ENCODE results near the gene EPGN. TPM values are rescaled to one million over a fixed set of nuclear protein-coding genes. Genes with fewer than 3 reads are reported as not detected.

The EPGN gene
- total RNA-seq, 1 donor from 2014 or later: 0.30 TPM

DNA sequence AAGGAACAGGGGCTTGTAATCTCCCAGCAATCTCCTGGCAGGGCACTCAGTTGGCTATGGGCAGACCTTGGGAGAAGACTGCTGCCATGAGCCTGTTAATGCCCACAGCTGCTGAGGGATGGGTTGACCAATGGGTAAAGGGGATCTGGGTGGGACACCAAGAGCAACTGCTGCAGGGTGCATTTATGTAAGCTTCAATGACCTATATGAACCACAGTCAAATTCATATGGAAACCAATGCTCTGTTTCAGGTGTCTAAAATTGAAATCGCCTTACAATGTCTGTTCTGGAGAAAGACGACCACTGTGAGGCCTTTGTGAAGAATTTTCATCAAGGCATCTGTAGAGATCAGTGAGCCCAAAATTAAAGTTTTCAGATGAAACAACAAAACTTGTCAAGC lies 6.1 kb downstream of the EPGN start:
- H3K4me3 Mint-ChIP-seq (ENCODE audit: unreplicated experiment): no peak overlapping the region
- no peaks in the 10 kb centered on the region for H3K36me3 Mint-ChIP-seq (ENCODE audit: unreplicated experiment)
- no peak for DNase-seq (ENCODE audit: extremely low spot score, unreplicated experiment)
- peaks cover 8% of the 10 kb centered on the region for H3K4me1 Mint-ChIP-seq (ENCODE audit: unreplicated experiment)
- TF ChIP-seq, protein P1, sequence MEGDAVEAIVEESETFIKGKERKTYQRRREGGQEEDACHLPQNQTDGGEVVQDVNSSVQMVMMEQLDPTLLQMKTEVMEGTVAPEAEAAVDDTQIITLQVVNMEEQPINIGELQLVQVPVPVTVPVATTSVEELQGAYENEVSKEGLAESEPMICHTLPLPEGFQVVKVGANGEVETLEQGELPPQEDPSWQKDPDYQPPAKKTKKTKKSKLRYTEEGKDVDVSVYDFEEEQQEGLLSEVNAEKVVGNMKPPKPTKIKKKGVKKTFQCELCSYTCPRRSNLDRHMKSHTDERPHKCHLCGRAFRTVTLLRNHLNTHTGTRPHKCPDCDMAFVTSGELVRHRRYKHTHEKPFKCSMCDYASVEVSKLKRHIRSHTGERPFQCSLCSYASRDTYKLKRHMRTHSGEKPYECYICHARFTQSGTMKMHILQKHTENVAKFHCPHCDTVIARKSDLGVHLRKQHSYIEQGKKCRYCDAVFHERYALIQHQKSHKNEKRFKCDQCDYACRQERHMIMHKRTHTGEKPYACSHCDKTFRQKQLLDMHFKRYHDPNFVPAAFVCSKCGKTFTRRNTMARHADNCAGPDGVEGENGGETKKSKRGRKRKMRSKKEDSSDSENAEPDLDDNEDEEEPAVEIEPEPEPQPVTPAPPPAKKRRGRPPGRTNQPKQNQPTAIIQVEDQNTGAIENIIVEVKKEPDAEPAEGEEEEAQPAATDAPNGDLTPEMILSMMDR (IDR thresholded peaks at IDR 0.05): no peak
- no peak overlapping the region for H3K27ac Mint-ChIP-seq (ENCODE audit: unreplicated experiment)
- no peaks in the 10 kb centered on the region for H3K9me3 Mint-ChIP-seq (ENCODE audit: unreplicated experiment)
- H3K27me3 Mint-ChIP-seq (ENCODE audit: unreplicated experiment): no peaks in the 10 kb centered on the region

- Mint-ChIP-seq H3K27me3 (ENCODE audit: unreplicated experiment) (no peaks in the 10 kb centered on the region), H3K36me3 (ENCODE audit: unreplicated experiment) (no peaks in the 10 kb centered on the region), H3K4me3 (ENCODE audit: unreplicated experiment) (no peak overlapping the region), H3K4me1 (ENCODE audit: unreplicated experiment) (peaks cover 8% of the 10 kb centered on the region), H3K9me3 (ENCODE audit: unreplicated experiment) (no peaks in the 10 kb centered on the region), H3K27ac (ENCODE audit: unreplicated experiment) (no peak overlapping the region)
- TF ChIP-seq, protein P1 (IDR thresholded peaks at IDR 0.05): no peak
- DNase-seq (ENCODE audit: extremely low spot score, unreplicated experiment): no peak
Observed at GRCh38 chr4:74314944-74315343, 6.7 kb downstream of the EPGN start.

DNA sequence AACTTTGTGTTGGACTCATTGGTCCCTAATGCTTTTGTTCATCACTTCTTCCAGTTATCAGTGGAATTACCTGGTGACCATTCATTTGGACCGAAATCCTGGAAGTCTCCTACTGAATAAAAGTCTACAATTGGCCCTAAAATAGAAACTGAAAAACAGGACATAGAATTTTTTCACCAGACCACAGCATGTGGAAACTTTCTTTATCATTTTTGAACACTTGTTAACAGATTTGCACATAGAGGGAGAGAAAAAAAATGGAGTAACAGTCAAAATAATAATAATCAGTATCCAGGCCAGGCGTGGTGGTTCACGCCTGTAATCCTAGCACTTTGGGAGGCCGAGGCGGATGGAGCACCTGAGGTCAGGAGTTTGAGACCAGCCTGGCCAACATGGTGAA lies 7.1 kb downstream of the EPGN start:
- no peaks in the 10 kb centered on the region for H3K9me3 Mint-ChIP-seq (ENCODE audit: unreplicated experiment)
- H3K4me1 Mint-ChIP-seq (ENCODE audit: unreplicated experiment): peaks cover 9% of the 10 kb centered on the region
- no peak overlapping the region for H3K4me3 Mint-ChIP-seq (ENCODE audit: unreplicated experiment)
- DNase-seq (ENCODE audit: extremely low spot score, unreplicated experiment): no peak
- H3K27me3 Mint-ChIP-seq (ENCODE audit: unreplicated experiment): no peaks in the 10 kb centered on the region
- no peaks in the 10 kb centered on the region for H3K36me3 Mint-ChIP-seq (ENCODE audit: unreplicated experiment)
- TF ChIP-seq, protein P1 (IDR thresholded peaks at IDR 0.05): no peak
- H3K27ac Mint-ChIP-seq (ENCODE audit: unreplicated experiment): no peak overlapping the region

- TF ChIP-seq, protein P1 (IDR thresholded peaks at IDR 0.05): no peak
- Mint-ChIP-seq H3K4me3 (ENCODE audit: unreplicated experiment) (no peak overlapping the region), H3K27me3 (ENCODE audit: unreplicated experiment) (no peaks in the 10 kb centered on the region), H3K4me1 (ENCODE audit: unreplicated experiment) (peaks cover 13% of the 10 kb centered on the region), H3K27ac (ENCODE audit: unreplicated experiment) (no peak overlapping the region), H3K36me3 (ENCODE audit: unreplicated experiment) (no peaks in the 10 kb centered on the region), H3K9me3 (ENCODE audit: unreplicated experiment) (no peaks in the 10 kb centered on the region)
- no peak for DNase-seq (ENCODE audit: extremely low spot score, unreplicated experiment)
Observed at GRCh38 chr4:74316397-74316796, 8.1 kb downstream of the EPGN start.

DNA sequence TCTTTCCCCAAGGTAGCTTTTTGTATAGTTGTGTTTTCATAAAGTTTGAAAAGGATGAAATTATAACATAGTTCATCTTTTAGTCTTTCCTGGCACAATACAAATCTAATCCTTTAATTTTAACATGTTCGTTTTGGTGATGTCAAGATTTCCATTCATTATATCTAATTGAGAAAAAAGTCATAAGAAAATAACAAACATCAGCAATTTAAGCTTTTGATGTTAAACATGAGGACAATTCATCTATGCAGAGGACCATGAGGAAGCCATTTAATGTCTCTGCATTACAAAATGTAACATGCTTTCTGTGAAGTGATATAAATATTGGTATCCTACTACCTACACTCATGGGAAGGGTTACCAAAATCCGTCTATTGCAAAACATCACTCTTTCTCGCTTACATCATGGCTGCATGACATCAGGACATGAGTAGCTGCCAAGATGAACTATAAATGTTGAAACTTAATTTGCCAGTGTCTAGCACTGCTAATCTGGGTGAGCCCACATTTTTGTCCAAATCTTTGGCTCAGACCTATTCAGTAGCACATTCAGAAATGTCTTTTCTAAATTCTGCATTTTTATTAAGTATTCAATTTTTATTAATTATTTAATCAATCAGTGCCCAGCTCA lies 9.5 kb downstream of the EPGN start:
- H3K9me3 Mint-ChIP-seq (ENCODE audit: unreplicated experiment): no peaks in the 10 kb centered on the region
- H3K4me1 Mint-ChIP-seq (ENCODE audit: unreplicated experiment): peaks cover 10% of the 10 kb centered on the region
- H3K27me3 Mint-ChIP-seq (ENCODE audit: unreplicated experiment): peaks cover 6% of the 10 kb centered on the region
- TF ChIP-seq, protein P1 (IDR thresholded peaks at IDR 0.05): no peak
- DNase-seq (ENCODE audit: extremely low spot score, unreplicated experiment): no peak
- no peak overlapping the region for H3K4me3 Mint-ChIP-seq (ENCODE audit: unreplicated experiment)
- no peak overlapping the region for H3K27ac Mint-ChIP-seq (ENCODE audit: unreplicated experiment)
- H3K36me3 Mint-ChIP-seq (ENCODE audit: unreplicated experiment): no peaks in the 10 kb centered on the region
